H4 (cell line): ENCODE results near the gene CACHD1. TPM values are rescaled to one million over a fixed set of nuclear protein-coding genes. Genes with fewer than 3 reads are reported as not detected.
A peak's percentile ranks its signal among the peaks of the same experiment; 100 is the strongest.

Experiments used
- DNase-seq: peaks from one replicate; pipeline ENCODE4 v3.0.0-alpha.2; 2015; ENCODE audit warnings: low spot score
- total RNA-seq: library from RNA; depleted of rRNA; stranded (reverse); fragments of >200 nt; shearing (Covaris generic); gene quantifications from 2 replicates; pipeline ENCODE4 v1.2.3, GENCODE V29; 2014

The CACHD1 gene
- total RNA-seq, 1 experiment from 2014 or later: 9.1 TPM

GRCh38 chr1:64472805-64473204 is 2.9 kb downstream of the CACHD1 start:
- DNase-seq: no peak

- no peak for DNase-seq
Measured at GRCh38 chr1:64473367-64473766, 3.4 kb downstream of the CACHD1 start.

DNA sequence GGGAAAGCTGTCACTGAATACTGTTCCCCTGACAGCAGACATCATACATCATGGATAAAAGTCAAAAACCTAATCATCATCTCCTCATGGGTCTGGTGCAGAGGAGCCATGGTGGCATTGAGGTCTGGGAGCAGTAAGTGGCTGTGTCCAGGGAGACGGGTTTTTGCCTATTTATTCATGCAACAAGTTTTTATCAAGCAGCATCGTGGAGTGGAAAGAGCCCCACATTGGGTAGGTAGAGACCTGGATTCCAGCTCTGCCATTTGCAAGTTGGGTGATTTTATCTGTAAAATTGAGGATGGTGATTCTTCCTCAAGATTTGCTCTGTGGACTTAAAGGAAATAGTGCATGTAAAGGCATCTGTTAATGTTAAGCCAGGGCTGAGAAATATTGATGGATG is 4.2 kb downstream of the CACHD1 start:
- no peak for DNase-seq

DNA sequence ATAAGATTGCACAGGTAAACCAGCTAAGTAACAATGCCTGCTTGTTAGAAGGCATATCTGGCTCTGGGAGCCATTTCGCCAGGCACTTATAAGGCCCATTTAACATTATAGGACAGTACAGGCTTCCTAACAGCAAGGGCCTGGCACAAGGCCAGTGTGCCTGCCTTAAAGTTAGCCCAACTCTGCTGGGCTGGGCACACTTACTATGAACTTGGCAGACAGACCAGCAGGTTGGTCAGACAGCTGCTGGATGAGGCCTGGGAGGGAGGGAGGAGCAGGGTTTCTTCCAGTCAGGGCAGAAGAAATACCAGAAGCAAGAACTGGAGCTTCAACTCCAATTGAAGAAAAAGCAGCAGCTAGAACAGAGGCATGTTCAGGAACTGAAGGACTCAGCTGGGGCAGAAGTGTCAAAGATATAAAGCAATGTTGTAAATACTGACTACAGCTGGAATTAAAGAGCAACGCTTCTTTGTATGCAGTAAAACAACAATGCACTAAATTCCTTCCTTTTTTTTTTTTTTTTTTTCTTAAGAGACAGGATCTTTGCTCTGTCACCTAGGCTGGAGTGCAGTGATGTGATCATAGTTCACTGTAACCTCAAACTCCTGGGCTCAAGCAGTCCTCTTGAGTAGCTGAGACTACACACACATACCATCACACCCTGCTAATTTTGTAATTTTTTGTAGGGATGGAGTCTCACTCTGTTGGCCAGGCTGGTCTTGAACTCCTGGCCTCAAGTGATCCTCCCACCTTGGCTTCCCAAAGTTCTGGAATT is 4.9 kb downstream of the CACHD1 start:
- peak; percentile 79 for DNase-seq

- DNase-seq: peak; percentile 29
Measured at GRCh38 chr1:64476251-64476952, 6.5 kb downstream of the CACHD1 start.

DNA sequence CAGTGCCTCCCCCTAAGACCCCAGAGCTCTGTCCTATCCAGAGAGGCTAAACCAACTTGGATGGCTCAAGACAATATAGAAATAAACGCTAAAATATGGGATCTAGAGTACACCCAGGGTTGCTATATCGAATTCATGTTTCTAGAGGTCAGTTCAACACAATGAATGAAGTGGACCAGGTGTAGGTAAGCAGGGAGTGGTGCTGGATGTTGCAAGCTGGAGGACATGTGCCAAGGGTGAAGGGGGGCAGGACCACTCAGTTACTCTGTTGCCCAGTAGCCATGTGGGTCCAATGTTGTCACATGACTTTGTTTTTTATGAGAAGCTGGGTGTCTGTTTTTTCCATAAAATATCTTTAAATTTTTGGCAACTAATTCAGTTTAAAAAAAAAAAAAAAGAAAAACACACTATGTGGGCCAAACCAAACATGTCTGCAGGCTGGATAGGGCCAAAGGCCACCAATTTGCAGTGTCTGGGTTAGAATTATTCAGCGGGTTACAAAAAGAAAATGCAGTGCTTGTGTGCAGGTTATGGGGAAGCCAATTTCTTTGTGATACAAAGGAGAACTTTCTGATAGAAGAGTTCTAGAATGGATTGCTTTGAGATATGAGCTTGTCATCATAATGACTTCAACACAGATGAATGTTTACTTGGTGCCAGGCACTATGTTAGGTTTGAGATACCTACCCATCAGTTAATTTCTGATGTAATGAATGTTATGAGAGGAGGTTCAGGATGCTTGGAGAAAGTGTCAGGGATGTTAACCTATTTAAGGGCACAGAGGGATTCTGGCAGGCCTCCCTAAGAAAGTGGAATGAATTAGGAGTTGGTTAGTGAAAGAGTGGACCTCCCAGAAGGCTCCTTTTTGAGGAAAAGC is 8.9 kb downstream of the CACHD1 start:
- no peak for DNase-seq

DNA sequence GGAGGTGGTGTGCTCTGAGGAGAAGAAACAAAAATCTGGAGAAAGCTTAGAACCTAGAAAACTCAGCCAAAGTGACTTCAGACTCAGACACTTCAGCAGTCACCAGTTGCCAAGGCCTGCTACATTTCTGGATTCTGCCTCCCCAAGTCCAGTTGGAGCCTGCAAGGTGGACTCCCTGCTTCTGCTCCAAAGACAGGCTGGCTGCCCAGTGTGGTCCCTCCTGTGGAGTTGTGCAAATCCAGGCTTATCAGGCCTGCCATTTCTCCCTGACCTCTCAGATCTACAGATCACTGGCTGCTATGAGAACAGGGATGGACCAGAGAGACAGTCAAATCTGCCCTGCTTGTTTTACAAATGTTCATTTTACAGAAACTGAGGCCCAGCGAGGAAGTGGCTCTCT is 9.9 kb downstream of the CACHD1 start:
- no peak for DNase-seq

DNA sequence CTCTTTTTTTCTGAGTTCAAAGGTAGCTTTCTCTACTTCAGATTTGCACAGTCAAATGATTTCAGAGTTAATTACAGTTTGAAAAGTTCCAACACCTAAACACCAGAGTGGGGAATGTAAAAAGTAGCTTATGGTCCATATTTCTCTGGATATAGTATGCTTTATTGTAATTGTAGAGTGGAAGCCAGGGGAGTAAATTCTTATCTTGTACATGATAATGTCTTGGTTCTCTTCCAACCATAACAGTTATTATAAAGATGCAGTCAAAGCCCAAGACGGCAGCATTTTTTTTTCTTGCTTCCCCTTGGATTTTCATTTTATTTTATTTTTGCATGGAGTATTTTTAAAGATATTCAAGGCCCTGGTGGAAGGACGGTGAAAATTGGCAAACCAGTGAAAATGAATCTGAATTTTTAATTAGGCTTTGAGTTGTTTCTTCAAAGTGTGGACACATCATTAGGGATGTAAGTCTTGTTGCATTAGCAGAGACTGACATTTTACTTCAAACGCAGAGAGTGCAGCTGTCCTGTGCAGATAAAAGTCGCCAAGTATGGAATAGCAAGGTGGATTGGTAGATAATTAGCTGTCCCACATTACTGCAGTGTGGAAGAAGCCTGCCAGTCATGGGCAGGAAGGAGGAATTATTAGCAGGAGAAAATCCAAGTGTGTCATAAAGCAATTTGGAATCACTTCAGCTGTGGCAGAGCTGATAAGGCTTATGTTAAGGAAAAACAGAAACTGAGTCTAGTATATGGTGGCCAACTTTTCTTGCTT is 11.3 kb downstream of the CACHD1 start:
- DNase-seq: no peak

DNA sequence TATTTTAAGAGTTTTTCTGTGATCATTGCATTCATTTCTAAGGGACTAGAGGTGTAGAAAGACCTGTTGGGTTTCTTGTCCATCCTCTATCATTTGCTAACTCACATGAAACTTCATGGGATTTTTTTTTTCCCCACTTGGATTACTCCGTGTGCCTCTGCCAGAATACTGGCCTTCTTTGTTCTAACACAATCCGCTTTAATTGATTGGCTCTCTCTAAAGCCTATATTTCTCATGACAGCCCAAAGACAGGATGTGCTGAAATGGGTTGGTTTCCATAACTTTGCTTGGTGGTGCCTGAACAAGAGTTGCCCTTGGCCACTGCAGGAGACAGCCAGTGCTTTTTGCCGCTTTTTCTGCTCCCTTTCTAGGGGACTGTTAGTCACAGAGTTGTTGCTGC is 12.2 kb downstream of the CACHD1 start:
- DNase-seq: no peak

DNA sequence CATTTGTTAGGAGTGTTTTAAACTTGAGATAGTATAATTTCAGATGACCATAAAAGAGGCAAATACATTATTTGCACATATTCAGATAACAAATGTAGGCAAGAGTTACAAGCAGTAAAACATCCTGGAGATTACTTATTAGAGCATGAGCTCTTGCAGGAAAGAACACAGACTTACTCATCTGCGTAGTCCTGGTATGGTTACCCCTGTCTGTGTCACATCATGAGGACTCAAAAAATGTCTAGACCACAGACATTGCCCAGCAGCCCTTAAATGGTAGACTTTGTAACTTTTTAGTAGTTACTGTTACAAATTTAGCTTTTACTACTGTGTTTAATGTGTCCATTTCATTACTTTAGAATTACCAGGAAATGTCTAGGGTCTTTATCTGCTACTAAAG is 12.8 kb downstream of the CACHD1 start:
- DNase-seq: no peak

DNA sequence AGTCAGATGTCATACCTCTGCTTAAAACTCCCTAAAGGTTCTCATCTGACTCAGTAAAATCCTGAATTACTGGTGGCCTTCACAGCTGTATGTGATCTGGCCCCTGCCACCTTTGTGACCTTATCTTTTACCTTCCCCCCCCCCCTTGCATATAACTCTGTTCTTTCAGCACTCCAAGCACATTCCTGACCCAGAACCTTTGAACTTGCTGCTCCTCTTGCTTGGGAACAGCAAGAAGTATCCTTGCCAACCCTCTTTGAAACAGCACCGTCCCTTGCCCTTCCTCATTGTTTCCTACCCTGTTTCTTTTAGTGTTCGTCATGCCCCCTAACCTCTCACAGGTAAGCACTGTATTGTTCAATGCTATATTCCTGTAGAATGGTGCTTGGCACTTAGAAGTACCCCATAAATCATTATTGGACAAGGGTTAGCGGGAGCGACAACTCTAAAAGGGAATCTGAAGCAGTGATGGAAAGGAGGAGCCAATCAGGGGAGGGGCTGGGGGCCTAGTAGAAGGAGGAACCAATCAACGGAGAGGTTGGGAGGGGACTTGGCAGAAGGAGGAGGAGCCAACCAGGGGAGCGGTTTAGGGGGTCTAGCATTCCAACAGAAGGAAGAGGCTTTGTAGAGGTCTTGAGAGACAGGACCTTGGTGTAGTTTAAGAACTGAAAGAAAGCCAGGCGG is 13.9 kb downstream of the CACHD1 start:
- DNase-seq: no peak

- DNase-seq: peak; percentile 91
Measured at GRCh38 chr1:64484651-64485050, 14.7 kb downstream of the CACHD1 start.

DNA sequence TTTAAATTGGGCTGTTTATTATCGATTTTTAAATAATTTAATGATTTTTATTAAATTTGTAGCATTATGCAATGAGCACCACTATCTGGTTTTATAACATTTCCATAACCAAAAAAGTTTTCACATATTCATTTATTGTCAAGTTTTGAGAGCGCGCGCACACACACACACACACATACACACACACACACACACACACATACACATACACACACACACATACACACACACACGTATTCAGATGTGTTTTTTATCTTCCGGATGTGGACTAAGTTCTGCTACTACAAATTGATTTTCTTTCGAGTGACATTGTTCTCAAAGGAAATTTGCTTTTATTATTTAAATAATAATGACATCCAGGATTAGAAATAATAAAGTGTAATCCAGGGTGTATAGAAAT is 16.3 kb downstream of the CACHD1 start:
- no peak for DNase-seq

DNA sequence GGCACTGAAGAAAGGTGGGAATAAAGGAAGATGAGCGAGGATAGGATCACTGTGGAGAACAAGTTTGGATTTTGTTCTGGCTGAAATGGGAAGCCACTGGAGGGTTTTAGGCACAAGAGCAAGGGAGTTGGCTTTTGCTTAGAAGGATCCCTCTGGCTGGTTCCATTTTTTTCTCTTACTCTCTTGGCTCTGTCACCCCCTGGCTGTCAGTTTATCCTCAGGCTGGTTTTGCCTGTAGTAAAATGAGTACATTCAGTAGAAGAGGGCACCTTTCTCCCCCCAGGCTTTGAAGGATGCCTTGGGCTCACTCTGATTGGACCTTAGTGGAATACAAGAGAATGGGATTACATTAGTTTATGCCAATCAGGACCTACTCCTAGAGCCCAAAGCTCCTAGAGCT is 17.1 kb downstream of the CACHD1 start:
- no peak for DNase-seq

DNA sequence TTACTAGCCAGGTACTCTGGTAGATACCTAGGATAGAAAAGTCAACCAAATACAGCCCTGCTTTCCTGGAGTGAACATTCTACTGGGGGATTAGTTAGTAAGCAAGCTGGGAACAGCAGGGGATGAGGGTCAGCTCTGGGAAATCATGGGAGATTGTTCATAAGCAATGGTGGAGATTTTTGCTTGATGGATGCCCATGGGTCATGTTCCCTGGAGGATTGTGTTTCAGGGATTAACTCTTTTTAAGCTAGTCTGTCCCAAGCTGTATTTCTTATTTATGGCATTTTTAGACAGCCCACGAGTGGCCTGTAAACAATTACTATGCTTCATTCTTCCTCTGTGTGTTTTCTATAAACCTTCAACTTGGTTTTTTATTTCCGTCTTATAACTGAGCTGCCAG is 18.9 kb downstream of the CACHD1 start:
- no peak for DNase-seq

GRCh38 chr1:64489707-64490106 is 19.8 kb downstream of the CACHD1 start:
- no peak for DNase-seq

- no peak for DNase-seq
Measured at GRCh38 chr1:64490213-64490818, 20.4 kb downstream of the CACHD1 start.

DNA sequence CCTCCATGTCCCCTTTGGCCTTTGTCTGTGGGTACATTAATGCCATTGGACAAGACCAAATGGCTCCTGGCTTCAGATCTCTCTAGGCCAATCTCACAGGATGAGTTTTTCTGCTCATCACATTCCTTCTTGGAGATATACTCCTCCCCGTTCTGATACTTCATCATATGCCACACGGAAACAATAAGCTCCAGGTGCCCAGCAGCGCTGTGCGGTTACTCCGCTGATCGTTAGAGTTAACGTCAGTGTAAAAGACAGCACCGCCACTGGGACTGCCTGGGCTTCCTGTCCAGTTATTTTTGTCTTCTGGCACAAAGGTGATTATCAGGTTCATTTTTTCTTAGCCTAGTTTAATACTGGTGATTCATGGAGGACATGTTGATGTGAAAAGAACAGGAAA is 22.5 kb downstream of the CACHD1 start:
- DNase-seq: no peak

DNA sequence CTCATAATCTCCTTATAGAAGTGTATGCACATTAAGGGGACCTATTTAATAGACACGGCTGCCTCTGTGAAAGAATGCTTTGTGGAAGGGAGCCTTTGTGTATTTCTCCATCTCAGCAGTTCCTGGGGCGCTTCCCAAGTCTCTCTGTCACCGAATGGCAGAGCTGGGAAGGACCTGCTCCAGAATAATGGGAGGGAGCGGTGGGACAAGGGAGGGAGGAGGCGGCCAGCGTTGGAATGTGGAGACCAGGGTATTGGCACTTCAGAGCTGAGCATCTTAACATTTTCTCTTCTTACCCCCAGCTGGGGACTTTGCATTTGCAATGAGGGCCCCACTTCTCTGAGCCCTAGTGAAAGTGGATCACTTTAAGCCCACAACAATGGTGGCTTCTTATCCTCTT is 23.9 kb downstream of the CACHD1 start:
- DNase-seq: no peak

DNA sequence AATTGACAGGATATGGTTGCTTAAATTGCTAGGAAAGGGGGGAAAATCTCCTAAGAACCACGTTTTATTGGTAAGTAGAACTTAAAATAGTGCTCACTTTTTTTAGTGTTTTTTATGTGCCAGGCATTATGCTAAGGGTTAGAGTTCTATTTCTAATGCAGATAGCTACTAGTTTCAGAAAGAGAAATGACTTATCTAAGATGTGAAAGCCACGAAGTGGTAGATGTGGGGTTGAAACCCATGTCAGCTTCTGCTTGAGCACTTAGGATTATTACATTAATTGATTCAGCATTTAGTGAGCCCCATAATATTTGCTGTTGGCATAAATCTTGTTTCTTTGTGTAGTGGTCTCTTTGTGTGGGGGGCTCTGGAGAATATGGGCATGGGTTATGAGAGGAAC is 24.7 kb downstream of the CACHD1 start:
- no peak for DNase-seq

DNA sequence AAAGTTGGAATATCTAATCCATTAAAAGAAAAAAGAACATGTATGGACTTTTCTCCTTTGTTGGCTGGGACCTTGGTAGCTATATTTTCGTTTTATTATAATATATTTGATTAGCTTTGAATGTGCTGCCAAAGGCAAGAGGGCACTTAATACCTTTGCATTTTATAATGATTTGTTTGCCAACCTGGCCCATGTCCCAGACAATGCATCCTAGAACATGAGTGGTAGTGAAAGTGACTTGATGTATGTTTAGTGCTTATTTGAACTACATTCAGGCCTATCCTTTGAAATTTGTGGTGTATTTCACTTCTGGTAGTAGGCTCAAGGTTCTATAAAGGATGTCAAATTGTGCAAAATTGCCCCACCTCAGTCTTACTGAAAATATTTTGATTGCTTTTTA is 25.9 kb downstream of the CACHD1 start:
- no peak for DNase-seq
